GM18517 (cell line): Measurements from ENCODE around the gene TCP10L.
"Not testable (repeated sequence)": the region's sequence is repeated elsewhere in the genome, so short reads cannot be mapped to it uniquely, and the experiment has no call there.

Source experiments
- ATAC-seq: cut with Tn5 transposase; IDR thresholded peaks from one replicate; pipeline ENCODE4 v1.9.1; 2021; ENCODE audit warnings: mild to moderate bottlenecking, moderate library complexity; ENCODE audit not compliant: unreplicated experiment

The TCP10L gene, protein sequence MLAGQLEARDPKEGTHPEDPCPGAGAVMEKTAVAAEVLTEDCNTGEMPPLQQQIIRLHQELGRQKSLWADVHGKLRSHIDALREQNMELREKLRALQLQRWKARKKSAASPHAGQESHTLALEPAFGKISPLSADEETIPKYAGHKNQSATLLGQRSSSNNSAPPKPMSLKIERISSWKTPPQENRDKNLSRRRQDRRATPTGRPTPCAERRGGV

GRCh38 chr21:32585042-32585710, at the start of gene TCP10L:
TCP10L (minus strand) TSS chr21:32585523; CDS start chr21:32584304, 1,219 bp downstream.
- no peak for ATAC-seq

GRCh38 chr21:32626621-32627196, 41.4 kb upstream of the TCP10L start:
- no peak for ATAC-seq

- ATAC-seq, result not testable (repeated sequence)
These were observed 32.9 kb upstream of the TCP10L start for GRCh38 chr21:32618218-32618617.

DNA sequence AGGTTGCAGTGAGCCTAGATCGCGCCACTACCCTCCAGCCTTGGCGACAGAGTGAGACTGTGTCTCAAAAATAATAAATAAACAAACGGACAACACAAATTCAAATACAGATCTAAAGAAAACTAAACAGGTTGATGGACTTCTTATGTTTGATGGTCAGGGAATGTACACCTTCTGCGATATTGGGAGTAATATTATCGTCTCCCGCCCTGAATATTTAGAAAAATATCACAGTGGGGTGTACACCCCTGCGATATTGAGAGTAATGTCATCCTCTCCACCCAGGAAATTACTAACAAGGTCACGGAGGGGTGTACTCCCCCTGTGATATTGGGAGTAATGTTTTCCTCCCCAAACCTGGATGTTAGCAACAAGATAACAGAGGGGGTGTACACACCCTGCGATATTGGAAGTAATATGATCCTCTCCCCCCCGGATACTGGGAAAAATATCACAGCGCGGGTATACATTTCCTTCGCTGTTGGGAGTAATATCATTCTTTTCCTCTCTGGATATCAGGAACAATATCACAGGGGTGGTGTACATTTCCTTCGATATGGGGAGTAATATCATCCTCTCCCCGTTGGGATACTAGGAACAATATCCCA, 28.2 kb upstream of the TCP10L start:
- ATAC-seq, result no peak

DNA sequence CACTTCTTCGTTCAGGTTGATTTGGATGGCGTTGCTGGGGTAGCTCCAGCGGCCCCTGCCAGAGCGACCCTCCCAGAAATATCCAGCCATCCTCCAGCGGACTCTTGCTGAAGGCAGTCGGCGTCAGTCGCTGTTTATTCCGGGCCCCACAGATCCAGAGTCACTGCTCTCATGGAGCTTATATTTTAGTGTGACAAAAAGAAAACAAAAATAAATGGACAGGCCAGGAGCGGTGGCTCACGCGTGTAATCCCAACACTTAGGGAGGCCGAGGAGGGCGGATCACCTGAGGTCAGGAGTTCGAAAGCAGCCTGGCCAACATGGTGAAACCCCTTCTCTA, 27.6 kb upstream of the TCP10L start:
- no peak for ATAC-seq

GRCh38 chr21:32612075-32612998, 27.0 kb upstream of the TCP10L start, which contains the start of gene CFAP298:
CFAP298 (minus strand) TSS chr21:32612377; CDS start chr21:32612243, 134 bp downstream.
- peak; percentile 96 for ATAC-seq

DNA sequence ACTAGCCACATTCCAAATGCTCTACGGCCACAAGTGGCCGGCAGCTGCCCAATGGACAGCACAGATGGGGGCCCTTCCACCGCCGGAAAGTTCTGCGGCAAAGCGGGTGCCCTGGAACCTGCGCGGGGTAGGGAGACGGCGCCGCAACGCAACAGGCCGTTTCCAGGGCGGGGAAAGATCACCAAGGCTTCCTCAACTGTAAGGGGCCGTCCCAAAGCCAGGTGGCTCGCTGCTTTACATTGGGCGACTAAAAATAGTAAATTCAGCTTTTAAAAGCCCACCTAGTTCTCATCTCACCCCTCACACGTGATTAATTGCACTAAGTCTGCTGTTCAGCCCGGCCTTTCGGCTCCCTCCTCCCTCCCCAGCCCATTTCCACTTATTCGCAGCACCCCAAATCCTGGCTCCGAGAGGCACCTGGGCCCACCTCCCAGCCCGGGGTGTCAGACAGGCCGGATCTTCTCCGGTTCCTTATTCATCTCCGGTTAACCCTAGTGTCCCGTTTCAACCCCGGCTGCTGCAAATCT, 26.2 kb upstream of the TCP10L start:
- ATAC-seq, result no peak

DNA sequence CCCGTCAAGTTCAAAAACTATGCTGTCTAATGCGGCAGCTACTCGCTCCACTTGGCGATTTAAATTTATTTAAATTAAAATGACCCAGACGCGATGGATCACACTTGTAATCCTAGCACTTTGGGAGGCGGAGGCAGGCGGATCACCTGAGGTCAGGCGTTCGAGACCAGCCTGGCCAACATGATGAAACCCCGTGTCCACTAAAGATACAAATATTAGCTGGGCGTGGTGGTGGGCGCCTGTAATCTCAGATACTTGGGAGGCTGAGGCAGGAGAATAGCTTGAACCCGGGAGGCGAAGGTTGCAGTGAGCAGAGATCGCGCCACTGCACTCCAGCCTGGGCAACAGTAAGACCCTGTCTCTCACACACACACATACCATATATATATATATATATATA, 25.6 kb upstream of the TCP10L start:
- ATAC-seq, result not testable (repeated sequence)

- no peak for ATAC-seq
These were observed 23.5 kb upstream of the TCP10L start for GRCh38 chr21:32608851-32609250.

GRCh38 chr21:32605469-32605868, 20.1 kb upstream of the TCP10L start:
- ATAC-seq, result no peak

DNA sequence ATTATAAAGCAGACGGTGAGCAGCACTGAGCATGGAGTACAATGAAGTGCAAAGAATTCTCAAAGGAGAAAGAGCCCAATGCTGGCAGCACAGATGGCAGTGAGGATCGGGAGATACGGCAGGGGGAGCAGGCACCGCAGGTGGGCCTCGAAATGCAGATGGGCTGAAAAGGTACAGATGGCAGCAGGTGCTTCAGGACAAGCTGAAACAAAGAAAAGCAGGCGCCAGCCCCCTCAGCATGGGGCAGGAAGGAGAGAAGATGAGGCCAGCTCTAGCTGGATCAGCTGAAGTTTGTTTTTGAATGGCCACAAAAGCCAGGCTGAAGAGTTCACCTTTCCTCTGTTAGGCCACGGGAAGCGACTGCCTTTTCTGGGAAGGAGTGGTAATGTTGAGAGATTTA, 19.1 kb upstream of the TCP10L start:
- no peak for ATAC-seq

DNA sequence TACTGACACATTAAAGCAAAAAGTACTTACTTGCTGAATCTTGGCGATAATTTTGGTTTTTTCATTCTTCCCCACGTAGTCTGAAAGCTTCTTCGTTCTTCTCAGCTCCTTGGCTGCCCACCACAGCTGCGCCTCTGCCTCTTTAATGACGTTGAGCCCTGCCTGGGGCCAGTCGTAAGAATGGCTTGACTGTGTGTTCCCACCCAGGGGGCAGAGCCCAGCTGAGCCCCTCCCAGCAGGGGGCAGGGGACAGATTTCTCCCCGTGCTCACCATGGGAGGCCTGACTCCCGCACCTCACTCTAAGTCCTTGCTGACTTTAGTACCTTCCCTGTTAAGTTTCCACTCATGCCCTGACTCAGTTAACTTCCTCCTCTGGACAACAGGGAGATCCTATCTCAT, 17.8 kb upstream of the TCP10L start:
- no peak for ATAC-seq

DNA sequence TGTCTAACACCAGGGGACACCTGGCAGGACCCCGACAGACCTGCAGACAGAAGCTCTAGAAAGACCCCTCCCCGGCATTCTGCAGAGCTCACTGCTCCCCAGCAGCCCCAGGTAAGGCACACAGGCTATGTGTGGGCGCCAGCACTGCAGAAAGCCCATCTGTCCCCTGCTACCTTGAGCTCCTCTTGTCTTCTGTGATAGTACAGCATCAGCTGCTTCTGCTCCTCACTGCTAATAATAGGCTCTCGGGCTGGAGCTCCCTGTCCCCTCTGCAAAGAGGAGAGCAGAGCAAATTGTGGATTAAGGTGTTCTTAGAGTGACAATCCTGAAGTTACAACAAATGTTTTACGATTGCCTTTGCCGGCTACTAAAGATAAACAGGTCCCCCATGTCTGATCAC, 16.8 kb upstream of the TCP10L start:
- no peak for ATAC-seq

DNA sequence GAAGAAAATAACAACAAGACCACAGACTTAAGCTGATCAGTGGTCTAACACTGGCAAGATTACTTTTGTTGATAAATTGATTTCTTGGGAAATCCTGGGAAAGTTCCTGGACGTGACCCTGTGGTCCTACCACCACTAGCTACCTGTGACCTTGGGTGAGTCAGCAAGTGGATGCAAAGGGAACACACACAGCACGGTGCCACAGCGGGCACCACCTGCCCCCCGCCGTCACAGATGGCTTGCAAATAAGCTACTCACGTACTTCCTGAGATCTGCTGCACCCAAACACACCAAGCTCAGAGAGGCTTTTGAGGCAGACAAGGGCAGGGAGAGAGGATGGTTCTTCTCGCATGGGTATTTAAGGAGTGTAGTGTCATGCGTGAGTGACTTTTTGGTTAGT, 14.2 kb upstream of the TCP10L start:
- ATAC-seq, result no peak

GRCh38 chr21:32599091-32599490, 13.8 kb upstream of the TCP10L start:
- no peak for ATAC-seq

DNA sequence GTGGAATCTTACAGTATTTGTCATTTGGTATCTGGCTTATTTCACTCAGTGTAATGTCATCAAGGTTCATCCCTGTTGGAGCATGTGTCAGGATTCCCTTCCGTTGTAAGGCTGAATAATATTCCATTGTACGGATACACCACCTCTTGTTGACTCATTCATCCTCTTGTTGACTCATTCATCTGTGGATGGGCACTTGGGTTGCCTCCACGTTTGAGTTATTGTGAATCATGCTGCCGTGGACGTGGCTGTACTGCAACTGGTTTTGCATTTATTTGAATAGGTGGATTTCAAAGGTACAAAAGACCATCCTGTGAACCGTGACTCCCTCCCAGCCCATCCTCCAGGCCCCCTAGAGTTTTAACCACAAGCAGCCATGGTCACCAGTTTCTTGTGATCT, 11.9 kb upstream of the TCP10L start:
- ATAC-seq, result no peak

DNA sequence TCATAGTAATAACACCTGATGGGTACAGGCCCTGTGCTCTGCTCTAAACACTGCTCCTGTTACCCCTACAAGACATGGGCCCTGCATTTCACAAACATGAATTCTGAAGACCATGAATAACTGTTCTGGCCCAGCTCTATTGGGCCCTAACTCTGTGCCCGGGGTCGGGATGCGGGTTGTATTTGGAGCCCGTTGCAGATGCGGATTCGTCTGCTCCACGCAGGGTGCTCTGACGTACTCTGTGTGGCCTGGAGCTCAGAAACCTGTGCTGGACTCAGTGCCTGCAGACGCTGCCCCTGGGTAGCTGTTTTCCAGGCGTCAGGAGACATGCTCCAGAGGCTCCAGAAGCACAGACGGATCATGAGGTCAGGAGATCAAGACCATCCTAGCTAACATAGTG, 10.1 kb upstream of the TCP10L start:
- ATAC-seq, result no peak

GRCh38 chr21:32593690-32594089, 8.4 kb upstream of the TCP10L start:
- ATAC-seq, result no peak

DNA sequence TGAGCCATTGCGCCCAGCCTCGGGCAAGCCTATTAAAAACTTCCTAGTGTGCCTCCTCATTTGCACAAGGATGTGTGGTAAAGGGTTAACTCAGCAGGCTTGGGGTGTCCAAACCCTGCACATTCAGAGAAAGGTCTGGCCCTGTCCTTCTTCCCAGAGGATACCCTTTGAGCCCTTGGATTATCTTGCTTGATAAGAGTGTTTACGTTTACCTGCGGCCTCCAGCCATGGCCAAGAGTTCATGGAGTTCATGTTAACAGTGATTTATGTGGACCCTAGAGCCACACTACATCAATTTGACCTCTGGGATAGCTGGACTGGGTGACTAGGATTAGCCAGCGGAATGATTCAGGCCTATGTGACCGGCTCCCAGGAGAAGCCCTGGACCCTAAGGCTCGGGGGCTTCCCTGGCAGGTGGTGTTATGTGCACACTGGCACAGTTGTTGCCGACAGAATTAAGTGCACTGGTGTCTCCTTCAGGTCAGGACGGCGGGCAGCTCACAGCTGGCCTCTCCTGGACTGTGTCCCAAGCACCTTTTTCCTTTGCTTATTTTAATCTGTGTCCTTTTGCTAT, 7.7 kb upstream of the TCP10L start:
- no peak for ATAC-seq

GRCh38 chr21:32590130-32590529, 4.8 kb upstream of the TCP10L start:
- no peak for ATAC-seq
